COR-L47 (cell line): ENCODE results near the gene CHI3L2.

Source experiments
- DNase-seq: peaks from one replicate; lab custom pipeline; 2025; lab: John Stamatoyannopoulos, UW

The CHI3L2 gene, protein sequence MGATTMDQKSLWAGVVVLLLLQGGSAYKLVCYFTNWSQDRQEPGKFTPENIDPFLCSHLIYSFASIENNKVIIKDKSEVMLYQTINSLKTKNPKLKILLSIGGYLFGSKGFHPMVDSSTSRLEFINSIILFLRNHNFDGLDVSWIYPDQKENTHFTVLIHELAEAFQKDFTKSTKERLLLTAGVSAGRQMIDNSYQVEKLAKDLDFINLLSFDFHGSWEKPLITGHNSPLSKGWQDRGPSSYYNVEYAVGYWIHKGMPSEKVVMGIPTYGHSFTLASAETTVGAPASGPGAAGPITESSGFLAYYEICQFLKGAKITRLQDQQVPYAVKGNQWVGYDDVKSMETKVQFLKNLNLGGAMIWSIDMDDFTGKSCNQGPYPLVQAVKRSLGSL

DNA sequence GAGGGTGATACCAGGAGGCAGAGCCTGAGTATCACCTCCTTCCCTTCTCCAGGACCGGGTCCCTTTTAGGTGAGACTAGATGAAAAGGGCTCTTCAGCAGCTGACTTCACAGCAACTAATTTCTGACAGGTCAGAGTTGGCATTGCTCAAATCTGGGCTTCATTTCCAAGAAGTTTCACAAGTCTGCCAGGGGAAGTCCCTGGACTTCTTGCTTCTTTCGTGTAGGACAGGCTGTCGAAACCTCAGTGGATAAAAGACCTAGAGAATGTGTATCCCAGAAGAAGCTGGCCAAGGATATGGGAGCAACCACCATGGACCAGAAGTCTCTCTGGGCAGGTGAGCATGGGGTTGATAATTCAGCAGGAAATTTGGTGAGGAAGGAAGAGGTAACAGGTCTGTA is at the start of gene CHI3L2:
CHI3L2 (plus strand) TSS at position 280 of the 400 bp plus-strand sequence; CDS start at position 297, 17 bp downstream.
- DNase-seq: no peak

DNA sequence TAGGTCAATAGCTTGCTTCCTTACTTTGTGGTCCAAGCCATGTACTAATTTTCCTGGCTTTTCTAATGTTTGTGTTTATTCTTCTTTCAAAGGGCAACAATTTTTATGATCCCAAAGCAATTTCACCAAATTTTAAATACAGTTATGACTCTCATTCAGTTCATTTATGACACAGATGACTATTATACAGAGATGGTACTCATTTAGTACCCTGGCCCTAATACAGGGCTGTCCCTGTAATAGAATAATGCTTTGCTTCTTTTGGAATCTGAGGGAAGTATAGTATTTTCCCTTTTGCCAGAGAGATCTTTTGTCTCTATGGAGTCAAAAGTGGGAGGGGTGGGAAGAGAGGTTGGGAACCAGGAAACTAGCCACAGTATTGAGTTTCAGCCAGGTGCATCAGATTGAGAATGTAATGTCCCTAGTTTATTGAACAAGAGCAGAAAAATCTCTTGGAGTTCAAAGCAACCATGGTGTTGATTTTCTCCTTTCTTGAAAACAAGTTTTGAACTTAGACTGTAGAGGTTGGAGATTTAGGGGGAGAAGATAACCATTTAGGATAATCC is 47.5 kb upstream of the CHI3L2 start:
- no peak for DNase-seq

DNA sequence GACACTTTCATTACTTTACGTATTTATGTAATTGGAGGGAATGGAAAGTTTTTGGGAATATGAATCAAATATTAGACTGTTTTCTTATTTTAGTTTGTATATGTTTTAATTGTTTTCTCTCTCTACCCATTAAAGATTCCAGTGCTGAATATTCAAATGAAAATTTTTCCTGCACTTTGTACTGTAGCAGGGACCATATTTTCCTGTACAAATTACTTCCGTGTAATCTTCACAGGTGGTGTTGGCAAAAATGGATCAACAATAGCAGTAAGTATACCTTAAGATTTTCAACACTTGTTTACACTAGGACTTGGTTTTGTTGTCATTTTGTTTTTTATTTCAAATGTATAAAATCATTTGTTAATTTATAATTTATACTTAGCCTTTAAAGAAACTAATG is 45.5 kb upstream of the CHI3L2 start:
- no peak for DNase-seq

DNA sequence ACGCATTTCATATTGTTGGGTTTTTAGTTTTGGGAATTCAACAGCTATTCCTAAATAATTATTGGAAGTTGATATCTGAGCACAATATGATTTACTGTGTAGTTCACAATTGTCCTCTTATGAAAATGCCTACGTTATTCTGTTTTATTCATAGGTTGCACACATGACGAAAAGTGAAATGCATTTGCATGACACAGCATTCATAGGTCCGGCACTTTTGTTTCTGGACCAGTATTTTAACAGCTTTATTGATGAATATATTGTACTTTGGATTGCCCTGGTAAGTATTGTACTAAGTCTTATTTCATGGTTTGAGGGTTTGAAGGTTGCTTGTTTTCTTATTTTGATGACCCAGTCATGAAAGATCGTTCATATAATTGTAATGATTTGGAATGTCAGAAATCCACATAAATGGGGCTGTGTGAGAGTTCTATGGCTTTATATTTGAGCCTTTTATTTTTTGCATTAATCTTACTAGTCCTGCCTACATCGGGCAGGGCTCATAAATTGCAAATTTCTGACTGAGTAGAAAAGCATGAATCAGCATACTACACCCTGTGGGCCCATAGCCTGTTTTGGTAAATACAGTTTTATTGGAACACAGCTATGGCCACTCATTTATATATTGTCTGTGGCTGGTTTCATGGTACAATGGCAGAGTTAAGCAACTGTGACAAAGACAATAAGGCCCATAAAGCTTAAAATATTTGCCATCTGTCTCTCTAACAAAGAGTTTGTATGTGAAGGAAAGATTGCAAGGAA is 44.0 kb upstream of the CHI3L2 start:
- DNase-seq: no peak

DNA sequence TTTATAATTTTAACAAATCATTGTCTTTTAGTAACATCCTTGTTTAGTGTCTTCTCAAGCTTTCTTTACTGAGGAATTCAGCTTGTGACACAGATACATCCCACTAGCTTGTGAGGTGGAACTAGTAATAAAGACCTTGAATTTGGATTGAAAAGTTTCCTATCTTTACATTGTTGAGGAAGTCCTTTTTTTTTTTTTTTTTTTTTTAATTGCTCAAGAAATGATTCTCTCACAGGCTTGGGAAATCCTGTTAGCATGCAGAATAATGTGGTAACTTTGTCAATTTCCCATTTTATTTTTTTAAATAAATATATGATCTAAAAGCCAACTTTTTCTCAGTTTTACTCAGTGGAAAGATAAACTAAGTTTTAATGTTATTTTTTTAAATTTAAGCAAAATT is 42.9 kb upstream of the CHI3L2 start:
- no peak for DNase-seq

DNA sequence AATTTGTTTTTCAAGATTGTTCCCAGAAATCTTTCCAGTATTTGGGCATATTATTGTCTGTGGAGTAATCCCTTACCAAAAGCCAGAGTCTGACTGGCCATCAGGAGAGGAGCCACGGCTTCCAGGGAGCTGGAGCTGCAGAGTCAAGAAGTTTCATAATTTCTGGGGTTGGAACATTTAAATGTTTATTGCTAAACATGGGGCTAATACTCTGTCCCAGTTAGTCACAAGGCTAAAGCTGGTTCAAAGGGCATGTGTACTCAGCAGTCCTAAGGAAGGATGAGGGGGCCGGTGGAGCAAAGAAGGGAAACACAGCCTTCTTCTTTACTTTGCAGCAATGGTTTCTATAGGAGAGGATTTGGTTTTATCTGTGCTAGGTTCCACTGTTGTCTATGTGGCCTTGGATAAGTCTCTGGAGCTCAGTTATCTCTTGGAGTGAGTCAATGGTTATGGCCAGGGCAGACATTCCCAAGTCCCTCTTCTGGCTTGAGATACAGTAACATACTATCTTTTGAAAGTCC is 36.5 kb upstream of the CHI3L2 start:
- no peak for DNase-seq

DNA sequence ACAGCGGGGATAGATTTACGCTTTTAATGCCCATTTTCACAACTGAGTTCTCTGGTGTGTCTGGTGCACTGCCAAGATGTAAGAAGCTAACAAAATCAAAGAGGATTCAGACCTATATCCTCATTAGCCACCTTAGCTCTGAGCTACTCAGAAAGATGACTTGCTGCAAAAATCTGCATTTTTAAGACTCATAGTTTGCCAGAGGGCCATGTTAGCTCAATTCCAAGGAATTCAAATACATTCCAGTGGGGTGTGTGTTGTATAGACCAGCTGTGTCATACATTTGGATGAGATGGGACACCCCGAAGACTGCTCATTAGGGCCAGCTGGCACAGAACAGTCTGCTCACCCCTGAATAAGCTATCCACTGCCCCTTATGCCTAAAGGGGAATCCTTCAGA is 36.0 kb upstream of the CHI3L2 start:
- DNase-seq: no peak

DNA sequence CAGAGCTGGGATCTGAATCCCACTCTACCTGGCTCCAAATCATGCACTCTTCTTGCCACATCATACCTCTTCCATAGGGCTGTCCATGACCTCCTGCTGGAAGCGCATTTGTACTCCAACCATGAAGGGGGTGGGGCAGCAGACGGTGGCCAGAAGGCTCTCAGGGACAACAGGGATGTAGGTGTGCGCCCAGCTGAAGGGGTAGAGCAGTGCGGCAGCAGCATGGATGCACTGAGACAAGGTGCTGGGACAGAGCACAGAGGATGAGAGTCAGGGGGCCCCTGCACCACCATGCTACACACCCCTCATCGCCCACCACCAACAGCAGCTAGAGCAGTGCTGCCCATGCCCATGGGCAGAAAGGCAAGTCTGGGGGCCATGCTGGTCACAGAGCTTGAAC is 35.4 kb upstream of the CHI3L2 start:
- DNase-seq: no peak

DNA sequence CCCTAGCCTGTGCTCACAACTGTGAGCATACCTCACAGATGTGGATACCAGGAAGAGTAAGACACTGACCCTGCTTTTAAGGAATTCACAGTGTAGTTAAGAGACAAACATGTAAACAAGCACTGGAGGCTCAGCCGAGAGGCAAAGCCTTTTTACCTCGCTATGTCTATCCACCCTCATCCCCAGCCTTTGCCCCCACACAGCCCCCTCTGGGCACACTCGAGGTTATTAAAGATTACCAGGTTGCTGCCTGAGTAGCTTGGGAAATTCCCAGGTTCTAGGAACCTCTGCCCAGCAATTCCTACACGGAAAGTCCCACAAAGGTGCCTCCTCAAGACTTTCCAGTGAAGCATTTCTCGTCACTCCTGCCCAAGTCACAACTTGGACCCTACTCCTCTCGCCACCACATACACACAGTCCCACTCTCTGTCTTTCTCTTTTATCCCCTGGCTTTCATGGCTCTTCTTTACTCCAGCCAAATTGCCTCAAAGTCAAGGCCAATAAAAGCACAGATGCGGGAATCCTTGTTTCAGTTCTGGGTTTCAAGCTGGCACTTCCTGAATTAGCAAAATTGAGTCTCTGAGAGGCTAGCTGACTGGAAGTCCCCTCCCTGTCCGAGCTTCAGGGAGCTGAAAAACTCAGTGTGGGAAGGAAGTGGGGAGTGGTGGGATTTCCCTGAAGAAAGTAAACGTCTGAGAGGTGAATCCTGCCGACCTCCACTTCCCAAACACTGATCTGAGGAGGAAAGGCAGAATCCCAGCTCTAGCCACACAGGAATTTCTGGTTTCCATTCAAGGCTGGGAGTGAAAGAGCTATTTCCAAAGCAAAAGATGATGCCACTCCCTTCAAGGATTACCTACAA is 34.6 kb upstream of the CHI3L2 start:
- no peak for DNase-seq

DNA sequence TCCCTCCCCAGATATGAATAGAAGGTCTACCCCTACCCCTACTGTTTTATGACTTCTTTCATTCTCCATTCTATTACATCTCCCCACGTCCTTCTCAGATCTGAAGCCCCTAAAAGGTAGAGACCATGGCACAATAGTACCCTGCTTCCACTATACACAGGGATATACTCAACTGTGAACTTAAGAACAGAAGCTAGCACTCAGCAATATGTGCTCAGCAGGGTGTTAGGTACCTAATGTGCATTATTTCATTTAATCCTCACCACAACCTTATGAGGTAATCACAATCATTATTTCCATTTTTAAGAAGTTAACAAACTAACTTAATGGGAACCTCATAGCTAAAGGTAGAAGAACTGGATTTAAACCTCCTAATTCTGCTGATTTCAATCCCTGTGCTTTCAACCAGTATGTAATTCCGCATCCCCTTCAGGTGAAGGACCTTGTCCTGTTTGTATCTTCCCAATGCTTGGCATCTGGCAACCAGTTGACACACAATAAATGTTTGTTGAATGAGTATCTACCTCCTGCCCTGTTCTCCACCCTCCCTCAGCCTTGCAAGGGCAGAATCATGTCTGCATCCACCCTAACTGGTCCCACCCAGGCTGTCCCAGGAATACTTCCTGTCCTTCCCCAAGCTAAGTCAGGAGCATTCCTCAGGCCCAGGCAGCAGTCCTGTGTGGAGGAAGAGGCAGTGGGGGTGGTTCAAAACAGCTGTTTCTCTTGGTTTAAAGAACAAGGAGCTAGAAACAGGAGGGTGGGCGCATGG is 33.6 kb upstream of the CHI3L2 start:
- DNase-seq: no peak

DNA sequence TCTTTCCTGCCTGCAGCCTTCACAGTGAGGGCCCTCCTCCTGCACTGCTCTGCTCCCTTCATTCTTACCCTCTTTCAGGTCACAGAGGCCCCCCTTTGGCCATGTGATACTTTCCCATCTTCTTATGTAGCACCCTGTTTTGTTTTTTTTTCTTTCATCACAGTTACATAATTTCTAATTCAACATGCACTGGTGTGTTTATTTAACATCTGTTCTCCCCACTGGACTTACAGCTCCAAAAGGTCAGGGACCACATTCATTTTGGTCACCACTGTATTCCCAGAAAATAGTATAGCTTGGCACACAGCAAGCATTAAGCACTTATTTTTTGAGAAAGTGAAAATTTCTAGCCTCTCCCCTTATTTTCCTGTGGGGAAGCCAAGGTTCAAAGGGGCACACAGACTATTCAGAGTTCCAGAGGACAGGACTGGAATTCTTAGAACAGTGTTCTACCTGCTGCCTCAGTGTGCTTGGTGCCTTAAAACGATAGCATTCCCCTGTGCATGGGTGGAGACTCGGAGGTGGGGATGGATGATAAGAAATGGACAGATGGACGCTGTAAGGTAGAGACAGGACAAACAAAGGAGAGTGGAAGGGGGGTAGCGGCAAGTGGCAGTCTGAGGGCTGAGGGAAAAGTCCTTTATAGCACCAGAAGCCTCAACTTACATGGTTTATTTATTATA is 32.4 kb upstream of the CHI3L2 start:
- no peak for DNase-seq

DNA sequence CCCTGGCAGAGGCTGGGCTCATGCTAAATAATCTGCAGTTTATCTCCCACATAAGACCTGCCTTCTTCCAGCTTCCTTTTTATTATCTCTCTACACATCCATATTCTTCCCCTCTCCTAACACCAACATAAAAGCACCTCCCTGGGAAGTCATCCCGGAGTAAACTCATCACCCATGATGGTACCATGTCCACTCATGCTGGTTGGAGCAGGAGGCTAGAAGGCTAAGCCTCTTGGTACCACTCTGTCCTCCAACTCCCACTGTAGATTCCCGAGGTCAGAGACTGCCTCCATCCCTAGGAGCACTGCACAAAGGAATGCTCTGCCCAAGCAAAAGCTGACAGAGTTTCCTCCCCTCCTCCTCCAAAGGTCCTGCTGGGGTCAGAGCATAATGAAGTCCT is 31.3 kb upstream of the CHI3L2 start:
- no peak for DNase-seq

DNA sequence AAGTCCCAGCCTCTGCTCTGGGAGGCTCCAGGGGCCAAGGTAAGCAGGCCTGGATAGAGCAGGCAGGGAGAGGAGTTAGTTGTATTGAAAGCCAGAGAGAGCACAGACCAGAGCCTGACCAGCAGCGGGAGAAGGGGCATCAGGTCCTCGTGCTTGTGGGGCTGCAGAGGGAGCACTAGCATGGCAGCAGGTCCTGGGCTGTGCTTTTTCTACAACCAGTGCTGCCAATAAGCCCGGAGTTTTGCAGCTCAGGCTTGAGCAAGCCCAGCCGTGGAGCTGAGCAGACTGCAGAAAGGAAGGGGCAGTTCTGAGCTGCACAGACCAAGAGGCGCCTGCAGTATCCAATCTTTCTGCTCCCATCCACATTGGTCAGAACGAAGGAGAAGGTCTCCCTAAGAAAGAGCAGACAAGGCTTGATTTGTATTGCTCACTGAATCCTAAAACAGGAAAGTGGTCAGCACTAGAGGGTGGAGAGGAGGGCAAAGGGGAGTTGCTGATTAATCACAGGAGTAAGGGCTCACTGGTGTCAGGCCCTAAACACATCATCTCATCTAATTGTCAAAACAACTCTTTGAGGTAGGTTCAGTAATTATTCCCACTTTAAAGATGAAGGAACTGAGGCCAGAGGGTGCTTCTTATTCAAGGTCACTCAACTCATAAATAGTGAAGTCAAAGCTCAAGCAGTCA is 29.8 kb upstream of the CHI3L2 start:
- DNase-seq: no peak

DNA sequence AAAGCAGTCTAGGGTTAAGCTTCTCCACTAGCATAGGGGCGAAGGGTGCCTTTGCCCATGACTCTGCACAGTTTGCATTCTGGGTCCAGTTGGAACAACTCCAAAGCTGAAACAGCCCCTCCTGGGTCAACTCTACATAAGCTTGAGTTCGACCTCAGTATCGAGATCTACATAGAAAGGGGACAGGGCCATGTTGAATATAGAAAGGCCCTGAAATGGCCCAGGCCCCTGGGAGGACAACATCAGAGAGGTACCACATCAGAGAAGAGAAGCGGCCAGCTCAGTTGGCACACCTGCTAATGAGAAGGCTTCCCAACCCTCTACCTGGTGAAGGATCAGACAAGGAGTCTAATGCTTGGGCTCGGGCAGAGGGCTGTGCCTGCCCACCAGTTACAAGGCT is 28.7 kb upstream of the CHI3L2 start:
- no peak for DNase-seq

DNA sequence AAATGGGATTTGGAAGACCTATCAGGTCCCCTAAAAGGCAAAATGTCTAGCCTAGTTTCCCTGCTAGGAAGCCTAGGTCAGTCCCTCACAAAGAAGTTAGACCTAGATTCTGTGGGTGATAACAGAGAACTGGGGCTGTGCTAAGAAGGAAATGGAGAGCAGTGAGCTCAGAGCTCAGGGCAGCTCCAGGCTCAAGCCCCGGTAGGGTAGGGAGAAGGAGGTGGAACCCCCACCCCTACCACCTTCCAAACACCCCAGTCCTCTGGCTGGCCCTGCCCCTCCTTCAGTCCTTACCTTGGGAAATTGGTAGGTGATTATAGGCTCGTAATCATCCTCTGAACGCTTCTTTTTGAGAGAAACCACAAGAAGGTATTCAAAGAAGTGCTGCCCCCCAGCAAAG is 28.2 kb upstream of the CHI3L2 start:
- no peak for DNase-seq

DNA sequence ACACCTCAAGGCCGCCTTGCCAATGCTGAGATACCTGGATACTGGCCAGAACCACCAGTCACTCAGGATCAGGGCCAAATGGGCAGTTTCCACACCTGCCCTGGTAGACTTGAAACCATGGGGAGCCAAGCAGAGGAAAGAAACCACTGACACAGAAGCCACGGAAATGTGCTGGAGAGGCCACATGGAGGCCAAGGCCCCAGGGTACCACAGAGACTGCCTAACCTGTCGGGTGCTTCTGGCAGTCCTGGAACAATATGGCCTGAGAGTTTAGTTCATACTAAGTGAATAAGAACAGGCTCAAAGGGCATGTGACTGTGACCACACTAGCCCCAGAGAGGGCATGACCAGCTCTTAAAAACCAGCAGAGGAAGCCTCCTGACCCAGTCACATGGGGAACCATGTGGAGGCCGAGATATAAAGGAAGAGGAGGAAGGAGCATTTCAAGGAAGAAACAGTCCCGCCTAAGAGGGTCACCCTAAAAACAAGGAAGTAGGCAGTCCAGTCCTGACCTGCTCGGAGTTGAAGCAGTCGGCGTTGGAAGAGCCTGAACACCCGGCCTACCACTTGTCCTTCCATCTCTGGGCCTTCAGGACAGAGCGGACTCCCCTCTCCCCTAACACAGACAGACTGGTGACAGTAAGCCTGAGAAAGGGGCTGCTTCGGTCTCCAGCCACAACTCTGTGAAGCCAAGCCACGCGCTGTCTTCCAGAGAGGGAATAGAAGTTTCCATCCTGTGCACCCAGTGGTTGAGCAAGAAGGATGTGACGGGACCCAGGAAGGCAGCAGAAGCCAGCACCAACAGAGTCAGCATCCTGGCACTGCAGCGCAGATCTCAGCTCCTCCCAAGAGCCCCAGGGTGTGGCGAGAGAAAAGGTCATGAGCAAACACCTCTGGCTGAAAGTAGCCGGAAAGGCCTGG is 27.4 kb upstream of the CHI3L2 start, which contains the start of gene DENND2D:
DENND2D (minus strand) TSS at position 766 of the 921 bp plus-strand sequence; CDS start at position 579, 187 bp downstream.
- DNase-seq: no peak

DNA sequence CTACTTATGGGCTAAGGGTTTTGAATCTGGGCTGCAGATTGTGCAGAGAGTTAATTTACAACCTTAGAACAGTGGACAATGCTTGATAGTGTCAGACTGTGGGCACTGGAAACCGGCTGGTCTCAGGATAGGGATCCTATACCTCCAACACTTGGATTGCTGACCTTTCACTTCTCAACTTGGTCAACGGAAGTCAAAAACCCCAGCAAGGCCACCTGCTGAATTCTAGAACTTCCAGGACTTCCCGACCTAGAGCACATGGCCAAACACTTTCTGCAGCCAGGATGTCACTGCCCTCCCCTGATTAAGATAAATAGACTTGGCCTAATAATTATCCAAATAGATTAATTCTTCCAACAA is 26.7 kb upstream of the CHI3L2 start:
- DNase-seq: no peak

DNA sequence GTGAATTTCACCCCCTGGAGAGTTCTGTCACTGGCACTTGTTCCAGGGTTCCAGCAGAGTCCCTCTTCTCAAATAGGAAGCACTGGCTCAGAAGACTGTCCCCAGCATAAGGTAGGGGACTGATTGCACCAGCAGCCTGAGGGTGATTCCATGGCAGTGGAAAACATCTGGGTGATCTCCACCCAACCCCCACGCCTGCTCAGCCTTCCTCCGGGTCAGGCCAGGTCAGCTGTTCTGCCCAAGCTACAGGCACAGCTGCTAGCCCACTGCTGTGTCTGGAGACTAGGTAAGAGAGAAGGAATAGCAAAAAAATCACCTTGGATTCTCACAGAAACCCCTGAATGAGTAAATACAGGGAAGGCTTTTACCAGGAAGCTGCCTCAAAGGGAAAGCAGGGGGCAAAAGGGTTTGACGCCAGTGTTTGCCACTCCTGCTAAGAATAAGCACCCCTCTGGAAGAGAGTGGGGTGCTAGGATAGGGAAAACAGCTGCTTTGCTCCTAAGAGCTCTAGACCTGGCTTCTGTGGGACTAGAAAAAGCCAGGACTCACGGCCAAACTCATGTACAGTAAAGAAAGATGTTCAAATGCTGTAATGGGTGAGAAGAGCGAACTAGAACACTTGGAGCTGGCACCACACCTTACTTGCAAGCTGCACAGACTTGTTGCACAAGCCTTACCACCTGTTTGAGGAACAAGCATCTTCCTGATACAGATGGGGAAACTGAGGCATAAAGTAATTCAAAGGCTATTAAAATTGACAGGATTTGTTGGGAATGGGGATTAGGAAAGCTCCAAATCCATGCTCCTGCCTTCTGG is 26.0 kb upstream of the CHI3L2 start:
- DNase-seq: no peak
